ENCODE results near the gene FHIT. TPM values are rescaled to one million over a fixed set of nuclear protein-coding genes. Genes with fewer than 3 reads are reported as not detected.

Gene FHIT
- total and polyA plus RNA-seq, 2 donors from 2014 or later: 20.2 to 61.2 TPM

DNA sequence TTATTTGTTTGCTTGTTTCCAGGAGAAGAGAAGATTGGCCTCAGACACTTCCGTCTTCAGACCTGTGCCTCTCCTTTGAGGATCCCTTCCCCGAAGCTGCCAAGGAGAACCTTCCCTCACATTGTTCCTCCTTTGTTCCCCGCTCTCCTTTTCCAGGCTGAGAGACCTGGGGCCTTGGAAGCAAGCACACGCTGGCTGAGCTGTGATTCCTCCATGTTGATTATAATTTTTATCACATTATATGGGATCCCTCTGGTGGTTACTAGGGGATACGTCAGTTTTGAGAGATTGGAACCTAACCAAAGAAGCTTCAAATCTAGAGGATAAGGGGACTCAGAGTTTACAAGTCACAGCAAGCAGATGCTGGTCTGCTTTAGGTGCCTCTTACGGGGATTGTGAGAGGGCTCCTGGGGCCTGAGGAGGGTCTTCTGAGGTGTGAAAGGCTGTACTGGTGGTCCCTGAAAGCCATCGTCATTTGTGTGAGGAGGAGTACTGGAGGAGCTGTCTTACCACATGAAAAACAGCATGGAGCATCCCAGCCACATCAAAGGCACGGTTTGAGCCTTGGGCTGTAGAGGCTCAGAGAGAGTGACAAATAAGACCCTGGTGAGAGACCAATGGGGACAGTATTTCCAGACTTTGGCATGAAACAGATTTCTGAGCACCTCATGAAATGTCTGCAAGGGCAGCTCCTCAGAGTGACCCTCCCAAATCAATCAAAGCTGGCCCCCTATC, 1441.4 kb downstream of the FHIT start:
- Histone ChIP-seq H3K4me3 (ENCODE audit: low read length in 3 of 3) (no peak overlapping the region), H3K27me3 (ENCODE audit: control insufficient read depth, insufficient read depth, low read length) (no peaks in the 10 kb centered on the region), H3K4me1 (ENCODE audit: control insufficient read depth in 2 of 3, insufficient read depth in 2 of 3, low read depth in 1 of 3, low read length in 3 of 3) (no peaks in the 10 kb centered on the region), H3K27ac (ENCODE audit: low read depth in 2 of 2, low read length in 2 of 2) (no peak overlapping the region), H3K9me3 (ENCODE audit: control insufficient read depth in 2 of 3, insufficient read depth in 1 of 3, low read length in 3 of 3) (no peaks in the 10 kb centered on the region), H3K36me3 (ENCODE audit: control insufficient read depth in 2 of 3, insufficient read depth in 3 of 3, low read length in 3 of 3) (no peaks in the 10 kb centered on the region), H3K9ac (ENCODE audit: low read length in 3 of 3) (no peak overlapping the region)
- intact Hi-C loops (cut with DNase I): no loop called here
- TF ChIP-seq, protein P1, sequence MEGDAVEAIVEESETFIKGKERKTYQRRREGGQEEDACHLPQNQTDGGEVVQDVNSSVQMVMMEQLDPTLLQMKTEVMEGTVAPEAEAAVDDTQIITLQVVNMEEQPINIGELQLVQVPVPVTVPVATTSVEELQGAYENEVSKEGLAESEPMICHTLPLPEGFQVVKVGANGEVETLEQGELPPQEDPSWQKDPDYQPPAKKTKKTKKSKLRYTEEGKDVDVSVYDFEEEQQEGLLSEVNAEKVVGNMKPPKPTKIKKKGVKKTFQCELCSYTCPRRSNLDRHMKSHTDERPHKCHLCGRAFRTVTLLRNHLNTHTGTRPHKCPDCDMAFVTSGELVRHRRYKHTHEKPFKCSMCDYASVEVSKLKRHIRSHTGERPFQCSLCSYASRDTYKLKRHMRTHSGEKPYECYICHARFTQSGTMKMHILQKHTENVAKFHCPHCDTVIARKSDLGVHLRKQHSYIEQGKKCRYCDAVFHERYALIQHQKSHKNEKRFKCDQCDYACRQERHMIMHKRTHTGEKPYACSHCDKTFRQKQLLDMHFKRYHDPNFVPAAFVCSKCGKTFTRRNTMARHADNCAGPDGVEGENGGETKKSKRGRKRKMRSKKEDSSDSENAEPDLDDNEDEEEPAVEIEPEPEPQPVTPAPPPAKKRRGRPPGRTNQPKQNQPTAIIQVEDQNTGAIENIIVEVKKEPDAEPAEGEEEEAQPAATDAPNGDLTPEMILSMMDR (IDR thresholded peaks at IDR 0.05; ENCODE audit: borderline replicate concordance, extremely low read depth, insufficient read depth): peak; percentile 1
- DNase-seq (peak in 1 of 5 donors; percentile 64), FAIRE-seq (no peak)

DNA sequence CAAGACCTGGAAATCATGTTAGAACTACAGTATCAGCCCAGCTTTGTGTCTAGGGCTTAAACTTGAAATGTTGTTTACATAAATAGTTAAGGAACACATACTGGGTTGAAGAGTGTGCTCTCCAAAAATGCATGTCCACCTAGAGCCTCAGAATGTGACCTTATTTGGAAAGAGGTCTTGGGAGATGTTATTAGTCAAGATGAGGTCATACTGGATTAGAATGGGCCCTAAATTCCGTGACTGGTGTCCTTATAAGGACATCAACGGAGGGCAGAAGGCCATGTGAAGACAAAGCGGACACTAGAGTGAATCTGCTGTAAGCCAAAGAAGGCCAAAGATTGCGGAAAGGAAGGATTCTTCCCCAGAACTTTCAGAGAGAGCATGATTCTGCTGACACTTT, 1442.2 kb downstream of the FHIT start:
- Histone ChIP-seq H3K4me1 (ENCODE audit: control insufficient read depth in 2 of 3, insufficient read depth in 2 of 3, low read depth in 1 of 3, low read length in 3 of 3) (no peaks in the 10 kb centered on the region), H3K36me3 (ENCODE audit: control insufficient read depth in 2 of 3, insufficient read depth in 3 of 3, low read length in 3 of 3) (no peaks in the 10 kb centered on the region), H3K4me3 (ENCODE audit: low read length in 3 of 3) (no peak overlapping the region), H3K27ac (ENCODE audit: low read depth in 2 of 2, low read length in 2 of 2) (no peak overlapping the region), H3K27me3 (ENCODE audit: control insufficient read depth, insufficient read depth, low read length) (no peaks in the 10 kb centered on the region), H3K9ac (ENCODE audit: low read length in 3 of 3) (no peak overlapping the region), H3K9me3 (ENCODE audit: control insufficient read depth in 2 of 3, insufficient read depth in 1 of 3, low read length in 3 of 3) (no peaks in the 10 kb centered on the region)
- intact Hi-C loops (cut with DNase I): no loop called here
- DNase-seq: no peak
- TF ChIP-seq, protein P1 (IDR thresholded peaks at IDR 0.05; ENCODE audit: borderline replicate concordance, extremely low read depth, insufficient read depth): no peak
- no peak for FAIRE-seq

DNA sequence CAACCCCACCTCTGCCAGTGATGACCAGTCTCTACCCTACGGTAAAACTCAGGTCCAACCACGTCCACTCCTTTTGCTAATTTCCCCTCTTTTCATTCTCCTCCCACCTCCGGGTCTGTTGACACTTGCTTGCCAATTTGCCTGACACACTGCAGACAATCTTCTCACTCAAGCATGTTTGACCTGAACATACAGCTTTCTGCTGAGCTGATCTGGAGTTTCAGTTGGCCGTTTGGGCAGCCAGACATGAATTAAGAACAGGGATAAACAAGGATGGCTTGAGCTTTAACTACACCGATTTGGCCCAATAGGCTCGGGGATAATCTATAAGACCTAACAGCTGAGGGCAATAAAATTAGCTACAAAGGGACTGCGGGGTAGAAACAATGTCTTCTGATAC, 1442.8 kb downstream of the FHIT start:
- Histone ChIP-seq H3K4me3 (ENCODE audit: low read length in 3 of 3) (no peak overlapping the region), H3K27ac (ENCODE audit: low read depth in 2 of 2, low read length in 2 of 2) (no peak overlapping the region), H3K9ac (ENCODE audit: low read length in 3 of 3) (no peak overlapping the region), H3K27me3 (ENCODE audit: control insufficient read depth, insufficient read depth, low read length) (no peaks in the 10 kb centered on the region), H3K36me3 (ENCODE audit: control insufficient read depth in 2 of 3, insufficient read depth in 3 of 3, low read length in 3 of 3) (no peaks in the 10 kb centered on the region), H3K4me1 (ENCODE audit: control insufficient read depth in 2 of 3, insufficient read depth in 2 of 3, low read depth in 1 of 3, low read length in 3 of 3) (no peaks in the 10 kb centered on the region), H3K9me3 (ENCODE audit: control insufficient read depth in 2 of 3, insufficient read depth in 1 of 3, low read length in 3 of 3) (no peaks in the 10 kb centered on the region)
- FAIRE-seq: no peak
- no peak for DNase-seq
- intact Hi-C loops (cut with DNase I): no loop called here
- TF ChIP-seq, protein P1 (IDR thresholded peaks at IDR 0.05; ENCODE audit: borderline replicate concordance, extremely low read depth, insufficient read depth): no peak

Data from kidney (tissue), 14 donors.